Stimulated activated memory B cell treated with anti-CD40 and anti-IgM and Interleukin-4, amounts not matched to agents 10 μg/mL and 1 μg/mL and 100 μg/mL, for 72 hours (primary cell): Measurements from ENCODE around the gene C3orf85.

Experiments
- ATAC-seq: fragments of 150-1000 bp; cut with Tn5 transposase; 2 replicates; pipeline ENCODE4 v1.10.0; 2021
- H3K27ac Mint-ChIP-seq: one replicate; pipeline ENCODE4 v1.8.0; 2022; ENCODE audit warnings: mild to moderate bottlenecking, mixed read lengths
- H3K27me3 Mint-ChIP-seq: one replicate; pipeline ENCODE4 v1.8.0; 2022; ENCODE audit warnings: mixed read lengths
- H3K36me3 Mint-ChIP-seq: one replicate; pipeline ENCODE4 v1.8.0; 2022; ENCODE audit warnings: mixed read lengths
- H3K4me1 Mint-ChIP-seq: one replicate; pipeline ENCODE4 v1.8.0; 2022; ENCODE audit warnings: mixed read lengths
- H3K4me3 Mint-ChIP-seq: one replicate; pipeline ENCODE4 v1.8.0; 2022; ENCODE audit warnings: mild to moderate bottlenecking, moderate library complexity, mixed read lengths
- H3K9me3 Mint-ChIP-seq: one replicate; pipeline ENCODE4 v1.8.0; 2022; ENCODE audit warnings: mixed read lengths

C3orf85 gene, protein sequence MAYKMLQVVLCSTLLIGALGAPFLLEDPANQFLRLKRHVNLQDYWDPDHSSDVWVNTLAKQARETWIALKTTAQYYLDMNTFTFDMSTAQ

DNA sequence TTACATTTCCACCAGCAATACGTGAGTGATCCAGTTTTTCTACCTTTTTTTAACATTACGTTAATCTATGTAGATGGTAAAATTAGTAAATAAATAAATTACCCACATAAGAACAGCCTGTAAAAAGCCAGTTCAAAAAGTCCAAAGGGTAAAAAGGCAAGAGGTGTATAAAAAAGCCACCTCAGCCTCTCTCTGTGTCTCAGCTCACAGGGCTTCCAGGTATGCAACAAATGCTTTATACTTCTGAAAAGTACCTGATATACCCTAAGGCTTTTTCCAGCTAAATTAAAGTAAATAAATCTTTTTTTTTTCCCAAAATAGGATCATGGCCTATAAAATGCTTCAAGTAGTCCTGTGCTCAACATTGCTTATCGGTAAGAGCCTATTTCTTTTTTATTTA is at the start of gene C3orf85:
Gene C3orf85 (plus strand): TSS at position 197 of the 400 bp plus-strand sequence. CDS start 129 bp downstream, at position 326.
- H3K27ac Mint-ChIP-seq, result no peak within 1 kb of the TSS
- peaks cover 3% of the 10 kb centered on the region for H3K9me3 Mint-ChIP-seq
- ATAC-seq, result no peak
- no peaks in the 10 kb centered on the region for H3K27me3 Mint-ChIP-seq
- no peaks in the 10 kb centered on the region for H3K36me3 Mint-ChIP-seq
- H3K4me1 Mint-ChIP-seq, result no peaks in the 10 kb centered on the region
- H3K4me3 Mint-ChIP-seq, result no peak within 1 kb of the TSS

DNA sequence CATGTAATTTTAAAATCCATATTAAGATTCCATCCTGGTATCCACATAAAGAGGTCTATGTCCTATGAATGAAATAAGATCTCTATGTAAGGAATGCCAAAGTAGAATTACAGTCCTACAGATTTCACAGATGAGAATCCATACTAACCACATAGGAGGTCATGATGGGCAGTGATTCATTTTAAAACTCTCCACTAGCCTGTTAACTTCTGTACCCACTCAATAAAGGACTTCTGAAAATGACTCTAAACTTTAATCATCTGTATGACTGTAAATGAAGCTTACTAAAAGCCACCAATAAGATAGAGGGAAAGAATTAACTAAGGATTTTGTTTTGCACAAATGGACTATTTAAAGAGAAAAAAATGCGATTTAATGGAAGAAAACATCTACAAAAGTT is 47.3 kb upstream of the C3orf85 start:
- no peak overlapping the region for H3K4me3 Mint-ChIP-seq
- peaks cover 3% of the 10 kb centered on the region for H3K9me3 Mint-ChIP-seq
- ATAC-seq, result no peak
- H3K27me3 Mint-ChIP-seq, result peaks cover 30% of the 10 kb centered on the region
- H3K4me1 Mint-ChIP-seq, result no peaks in the 10 kb centered on the region
- no peak overlapping the region for H3K27ac Mint-ChIP-seq
- no peaks in the 10 kb centered on the region for H3K36me3 Mint-ChIP-seq

DNA sequence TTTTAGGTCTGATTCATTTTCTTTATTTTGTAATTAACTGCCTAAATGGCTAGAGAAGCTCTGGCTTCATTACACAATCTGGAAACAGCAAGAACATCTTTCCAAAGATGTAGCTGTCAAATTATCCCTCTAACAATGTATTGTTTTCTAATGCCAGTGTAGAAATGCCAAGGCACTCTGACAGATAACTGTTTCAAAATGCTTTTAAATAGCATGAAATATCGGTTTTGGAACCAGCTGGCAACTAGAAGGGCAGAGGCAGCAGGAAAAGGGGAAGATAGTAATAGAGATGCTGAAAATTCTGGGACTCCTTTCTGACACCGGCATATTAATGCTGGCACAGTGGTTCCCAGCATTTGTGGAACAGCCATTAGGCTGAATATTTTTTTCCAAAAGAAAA is 44.7 kb upstream of the C3orf85 start:
- no peaks in the 10 kb centered on the region for H3K36me3 Mint-ChIP-seq
- peaks cover 9% of the 10 kb centered on the region for H3K27me3 Mint-ChIP-seq
- no peaks in the 10 kb centered on the region for H3K4me1 Mint-ChIP-seq
- no peak overlapping the region for H3K4me3 Mint-ChIP-seq
- H3K27ac Mint-ChIP-seq, result no peak overlapping the region
- no peak for ATAC-seq
- no peaks in the 10 kb centered on the region for H3K9me3 Mint-ChIP-seq

DNA sequence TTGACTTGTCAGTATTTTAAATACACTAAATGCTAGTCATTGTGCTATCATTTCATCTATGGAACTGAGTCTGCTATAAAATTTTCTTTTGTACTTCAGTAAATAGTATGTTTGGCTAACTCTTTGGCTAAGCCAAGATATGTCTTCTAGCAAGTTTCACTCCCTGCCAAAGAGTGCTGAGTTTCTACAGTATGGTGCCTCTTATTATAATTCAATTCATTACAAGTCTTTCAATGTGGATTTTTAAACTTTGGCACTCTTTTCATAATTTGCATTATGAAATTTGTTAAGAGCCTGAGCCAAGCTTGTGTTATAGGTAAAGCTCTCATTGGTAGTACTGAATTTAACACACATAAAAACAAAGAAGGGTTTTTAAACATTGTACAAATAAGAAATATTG is 43.0 kb upstream of the C3orf85 start:
- no peaks in the 10 kb centered on the region for H3K9me3 Mint-ChIP-seq
- no peak overlapping the region for H3K27ac Mint-ChIP-seq
- no peaks in the 10 kb centered on the region for H3K36me3 Mint-ChIP-seq
- no peaks in the 10 kb centered on the region for H3K27me3 Mint-ChIP-seq
- ATAC-seq, result no peak
- H3K4me1 Mint-ChIP-seq, result no peaks in the 10 kb centered on the region
- no peak overlapping the region for H3K4me3 Mint-ChIP-seq

DNA sequence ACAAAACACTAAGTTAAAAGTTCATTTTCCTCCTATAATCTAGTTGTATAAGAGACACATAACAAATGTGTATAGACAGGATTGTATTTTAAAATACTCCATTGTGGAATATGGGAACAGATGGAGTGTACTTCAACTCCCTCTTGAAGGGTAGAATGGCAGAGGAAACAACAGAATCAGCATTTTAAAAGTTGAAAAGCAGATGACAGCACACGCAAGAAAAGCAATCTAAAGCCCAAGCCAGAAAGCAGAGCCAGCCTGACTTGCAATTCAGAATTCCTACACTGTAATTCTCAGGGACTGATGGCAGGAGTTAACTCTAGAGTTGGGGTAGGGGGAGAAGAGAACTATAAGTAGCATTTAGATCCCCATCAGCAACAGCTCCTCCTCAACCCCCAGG is 41.4 kb upstream of the C3orf85 start:
- Mint-ChIP-seq H3K27ac (no peak overlapping the region), H3K4me3 (no peak overlapping the region), H3K4me1 (no peaks in the 10 kb centered on the region), H3K36me3 (no peaks in the 10 kb centered on the region), H3K9me3 (no peaks in the 10 kb centered on the region), H3K27me3 (no peaks in the 10 kb centered on the region)
- ATAC-seq, result no peak

DNA sequence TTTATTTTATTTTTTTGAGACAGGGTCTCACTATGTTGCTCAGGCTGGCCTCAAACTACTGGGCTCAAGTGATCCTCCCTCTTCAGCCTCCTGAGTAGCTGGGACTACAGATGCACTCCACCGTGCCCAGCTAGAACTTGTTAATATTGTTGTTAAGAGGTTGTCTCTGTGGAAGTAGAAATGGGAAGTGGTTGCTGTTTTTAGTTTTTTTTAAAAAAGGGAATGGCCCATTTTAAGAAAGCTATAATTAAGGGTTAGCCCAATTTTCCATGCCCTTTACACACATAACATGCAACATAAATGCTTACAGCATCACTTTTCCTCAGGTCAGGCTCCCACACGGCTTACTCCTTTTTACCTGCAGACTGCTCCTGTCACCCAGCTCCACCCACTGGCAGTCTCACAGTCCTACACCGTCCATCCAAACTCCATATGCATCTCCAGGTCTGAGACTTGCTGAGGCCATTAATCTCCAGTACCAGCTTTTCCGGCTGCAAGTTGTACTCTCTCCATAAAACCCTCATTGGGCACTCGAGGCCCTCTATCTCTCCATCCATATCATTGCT is 38.4 kb upstream of the C3orf85 start:
- Mint-ChIP-seq H3K4me1 (no peaks in the 10 kb centered on the region), H3K36me3 (no peaks in the 10 kb centered on the region), H3K27ac (no peak overlapping the region), H3K4me3 (no peak overlapping the region), H3K9me3 (no peaks in the 10 kb centered on the region), H3K27me3 (no peaks in the 10 kb centered on the region)
- no peak for ATAC-seq

DNA sequence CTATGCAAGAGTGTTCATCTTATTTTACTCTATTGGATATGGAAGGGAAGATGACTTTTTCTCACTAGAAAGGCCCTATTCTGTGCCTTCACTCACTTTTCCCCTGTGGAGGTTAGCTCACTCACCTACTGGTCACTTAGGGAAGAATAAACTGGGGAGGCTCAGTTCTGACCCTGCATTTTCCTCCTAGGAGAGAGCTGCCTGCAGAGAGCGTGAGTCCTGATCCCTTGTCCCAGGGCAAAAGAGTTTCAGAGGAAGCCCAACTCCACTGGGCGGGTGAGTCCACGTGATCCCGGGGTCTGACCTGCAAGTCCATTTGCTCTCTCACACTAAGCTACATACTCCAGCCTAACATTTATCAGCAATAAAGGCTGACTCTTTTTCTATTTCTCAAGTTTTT is 26.9 kb upstream of the C3orf85 start:
- Mint-ChIP-seq H3K4me3 (no peak overlapping the region), H3K27me3 (peaks cover 11% of the 10 kb centered on the region), H3K27ac (no peak overlapping the region), H3K4me1 (no peaks in the 10 kb centered on the region), H3K9me3 (no peaks in the 10 kb centered on the region), H3K36me3 (no peaks in the 10 kb centered on the region)
- ATAC-seq, result no peak

DNA sequence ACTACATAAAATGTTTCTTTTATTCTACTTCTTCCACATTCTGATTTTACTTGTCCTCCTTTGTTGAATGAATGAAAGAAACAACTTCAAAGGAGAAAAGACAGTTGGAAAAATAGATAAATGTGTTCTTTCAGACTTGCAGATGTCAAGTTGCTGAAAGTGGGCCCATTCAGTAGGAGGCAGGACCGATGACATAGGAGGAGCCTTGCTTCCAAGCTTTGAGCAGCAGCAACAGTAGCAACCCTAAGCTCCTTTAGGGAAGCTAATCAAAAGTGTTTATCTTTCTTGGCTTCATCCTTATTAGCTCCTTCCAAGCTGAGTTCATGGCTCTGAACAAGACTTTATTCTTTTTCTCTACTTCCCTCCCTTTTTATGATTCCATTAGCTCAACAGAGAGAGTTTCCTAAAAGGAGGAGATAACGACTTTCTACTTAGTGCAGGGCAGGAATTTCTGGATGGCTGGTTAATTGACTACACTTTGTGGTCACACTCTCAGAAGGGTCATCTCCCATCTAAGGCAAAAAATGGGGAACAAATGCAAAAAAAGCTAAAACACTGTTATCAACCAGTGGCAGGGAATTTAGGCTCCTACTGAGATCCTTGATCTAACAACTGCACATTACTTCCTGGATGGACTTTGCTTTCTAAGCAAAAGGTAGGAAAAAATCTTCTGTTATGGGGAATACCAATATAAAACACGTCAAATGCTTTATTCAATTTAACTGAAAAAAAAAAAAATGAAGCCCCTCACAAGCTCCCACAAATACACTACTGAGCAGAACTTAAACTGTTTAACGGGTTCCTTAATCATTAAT is 23.4 kb upstream of the C3orf85 start:
- H3K27me3 Mint-ChIP-seq, result no peaks in the 10 kb centered on the region
- ATAC-seq, result no peak
- no peak overlapping the region for H3K27ac Mint-ChIP-seq
- no peaks in the 10 kb centered on the region for H3K4me1 Mint-ChIP-seq
- H3K9me3 Mint-ChIP-seq, result no peaks in the 10 kb centered on the region
- H3K4me3 Mint-ChIP-seq, result no peak overlapping the region
- H3K36me3 Mint-ChIP-seq, result no peaks in the 10 kb centered on the region

DNA sequence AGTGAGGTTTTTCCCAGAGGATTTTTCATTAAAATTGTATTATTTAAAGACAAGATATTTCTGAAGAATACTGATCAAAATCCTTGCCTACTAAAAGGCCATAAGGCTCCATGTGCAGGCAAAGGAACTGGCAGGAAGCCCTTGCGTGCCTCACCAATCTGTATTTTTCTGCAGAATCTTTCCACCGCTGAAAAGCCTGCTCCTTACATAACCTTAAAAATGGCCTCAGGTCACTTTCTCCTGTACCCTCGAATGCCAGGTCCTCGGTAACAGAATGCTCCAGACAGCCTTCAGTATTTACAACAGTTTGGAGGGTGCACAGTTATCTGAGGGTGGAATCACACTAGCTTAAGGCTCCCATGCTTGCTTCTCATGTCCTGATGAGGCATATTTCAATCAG is 21.8 kb upstream of the C3orf85 start:
- no peak for ATAC-seq
- Mint-ChIP-seq H3K36me3 (no peaks in the 10 kb centered on the region), H3K4me1 (no peaks in the 10 kb centered on the region), H3K4me3 (no peak overlapping the region), H3K9me3 (no peaks in the 10 kb centered on the region), H3K27me3 (no peaks in the 10 kb centered on the region), H3K27ac (no peak overlapping the region)

DNA sequence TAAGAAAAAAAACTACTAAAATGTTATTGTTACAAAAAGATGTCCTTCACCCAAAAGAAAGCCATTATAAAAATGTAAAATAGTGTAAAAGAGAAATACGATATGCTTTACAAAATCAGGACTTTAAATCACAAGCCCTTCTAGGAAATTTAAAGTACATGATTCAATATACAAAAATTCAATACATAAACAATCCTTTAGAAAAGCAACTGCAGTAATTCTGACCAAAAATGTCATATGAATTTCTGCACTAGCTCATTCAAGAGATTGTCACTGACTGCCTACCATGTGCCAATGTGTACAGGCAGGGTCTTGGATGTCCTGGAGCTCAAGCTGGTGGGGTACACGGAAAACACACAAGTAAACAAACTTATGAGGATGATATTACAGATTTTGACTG is 21.1 kb upstream of the C3orf85 start:
- Mint-ChIP-seq H3K36me3 (no peaks in the 10 kb centered on the region), H3K27me3 (no peaks in the 10 kb centered on the region), H3K4me1 (no peaks in the 10 kb centered on the region), H3K4me3 (no peak overlapping the region), H3K27ac (no peak overlapping the region), H3K9me3 (no peaks in the 10 kb centered on the region)
- no peak for ATAC-seq

DNA sequence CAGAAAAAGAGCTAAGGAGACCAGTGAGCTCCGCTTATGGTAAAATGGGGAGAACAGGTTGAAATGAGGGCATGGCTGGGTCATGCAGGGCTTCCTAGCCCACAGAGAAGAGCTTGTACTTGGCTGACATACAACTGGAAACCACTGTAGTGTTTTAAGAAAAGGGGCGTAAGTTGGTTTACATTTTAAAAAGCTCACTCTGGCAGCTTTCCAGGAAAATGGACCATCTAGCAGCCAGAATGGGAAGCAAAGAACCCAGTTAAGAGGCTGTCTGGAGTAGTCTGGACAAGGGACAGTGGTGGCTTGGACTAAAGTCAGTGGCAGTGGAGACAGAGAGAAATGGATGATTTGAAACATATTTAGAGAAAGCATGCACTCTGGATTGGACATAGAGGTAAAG is 20.5 kb upstream of the C3orf85 start:
- H3K9me3 Mint-ChIP-seq, result no peaks in the 10 kb centered on the region
- H3K4me1 Mint-ChIP-seq, result no peaks in the 10 kb centered on the region
- peak; percentile 18 for ATAC-seq
- no peak overlapping the region for H3K27ac Mint-ChIP-seq
- H3K36me3 Mint-ChIP-seq, result no peaks in the 10 kb centered on the region
- H3K27me3 Mint-ChIP-seq, result no peaks in the 10 kb centered on the region
- H3K4me3 Mint-ChIP-seq, result no peak overlapping the region

DNA sequence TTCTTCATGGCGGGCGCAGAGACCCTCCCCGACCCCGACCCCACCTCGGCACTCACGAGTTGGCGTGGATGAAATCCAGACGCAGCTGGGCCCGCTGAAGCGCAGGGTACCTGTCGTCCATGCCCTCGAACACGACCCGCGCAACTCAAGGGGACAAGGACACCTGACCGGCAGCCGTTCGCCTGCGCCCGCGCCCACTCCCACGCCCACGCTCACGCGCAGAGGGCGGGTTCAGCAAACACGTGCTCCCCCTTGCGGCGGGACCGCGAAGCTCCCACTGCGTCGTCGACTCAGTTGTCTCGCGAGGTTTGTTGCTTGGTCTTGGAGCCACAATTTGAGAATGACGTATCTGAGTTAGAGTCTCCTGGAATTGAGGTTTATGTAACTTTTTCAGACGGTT is 18.6 kb upstream of the C3orf85 start, which contains the start of gene MORC1:
Gene MORC1 (minus strand): TSS at position 196 of the 400 bp plus-strand sequence. CDS start 75 bp downstream, at position 121.
- Mint-ChIP-seq H3K4me1 (no peaks in the 10 kb centered on the region), H3K27ac (no peak within 1 kb of the TSS), H3K4me3 (no peak within 1 kb of the TSS), H3K27me3 (no peaks in the 10 kb centered on the region), H3K9me3 (peaks cover 3% of the 10 kb centered on the region), H3K36me3 (no peaks in the 10 kb centered on the region)
- ATAC-seq, result no peak

DNA sequence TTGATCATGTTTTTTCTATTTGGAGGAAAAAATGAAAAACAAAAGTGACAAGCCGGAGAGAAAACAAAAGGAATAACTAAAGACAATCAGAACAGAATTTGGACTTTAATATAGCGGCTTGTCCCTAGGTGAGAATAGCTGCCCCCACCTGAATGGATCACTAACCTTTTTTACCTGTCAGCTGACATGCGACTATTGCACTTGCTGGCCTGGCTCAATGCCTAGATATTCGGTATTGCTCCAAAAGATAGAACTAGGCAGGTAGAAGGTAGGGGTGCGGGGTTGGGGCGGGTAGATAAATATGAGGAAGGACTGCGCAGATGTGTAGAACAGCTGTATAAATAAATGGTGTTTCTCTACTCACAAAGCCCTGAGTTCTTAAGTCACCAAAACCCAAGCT is 17.9 kb upstream of the C3orf85 start:
- Mint-ChIP-seq H3K4me3 (no peak overlapping the region), H3K27ac (no peak overlapping the region), H3K4me1 (no peaks in the 10 kb centered on the region), H3K9me3 (peaks cover 3% of the 10 kb centered on the region), H3K27me3 (no peaks in the 10 kb centered on the region), H3K36me3 (no peaks in the 10 kb centered on the region)
- no peak for ATAC-seq

DNA sequence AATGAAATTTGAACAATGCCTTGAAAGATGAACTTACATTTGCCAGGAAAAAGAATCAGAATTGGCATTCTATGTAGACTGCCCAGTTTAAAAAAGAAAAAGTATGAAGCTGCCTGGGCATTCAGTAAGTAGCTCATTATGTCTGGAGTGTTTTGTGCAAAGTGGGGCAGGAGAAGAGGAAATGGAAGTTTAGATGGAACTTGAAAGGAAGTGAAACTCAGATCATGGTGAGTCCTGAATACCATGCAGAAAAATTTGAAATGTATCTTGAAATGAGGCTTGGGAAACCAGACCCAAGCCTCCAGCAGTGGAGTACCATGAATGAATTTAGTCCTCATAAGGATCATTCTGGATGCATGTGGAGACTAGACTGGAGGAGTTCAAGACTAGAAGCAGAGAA is 13.8 kb upstream of the C3orf85 start:
- Mint-ChIP-seq H3K4me3 (no peak overlapping the region), H3K4me1 (no peaks in the 10 kb centered on the region), H3K36me3 (no peaks in the 10 kb centered on the region), H3K27ac (no peak overlapping the region), H3K27me3 (no peaks in the 10 kb centered on the region), H3K9me3 (peaks cover 3% of the 10 kb centered on the region)
- ATAC-seq, result peak; percentile 20

DNA sequence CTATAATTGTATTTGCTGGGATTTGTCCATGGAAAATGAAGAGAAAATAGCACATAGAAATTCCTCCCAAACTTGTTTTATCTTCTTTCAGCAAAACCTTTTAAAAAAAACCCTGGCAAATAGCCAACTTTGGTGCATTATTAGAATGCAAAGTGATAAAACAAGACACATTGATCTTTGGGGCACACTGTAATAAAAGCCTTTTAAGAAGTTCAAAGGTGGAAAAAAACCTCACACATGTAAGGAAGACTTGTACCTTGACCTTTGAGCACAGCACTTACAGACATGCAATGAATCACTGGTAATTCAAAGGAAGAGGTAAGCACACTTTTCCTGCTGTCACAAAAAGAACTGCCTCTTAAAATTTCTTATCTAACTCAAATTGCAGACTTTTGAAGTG is 10.6 kb upstream of the C3orf85 start:
- Mint-ChIP-seq H3K27ac (no peak overlapping the region), H3K27me3 (no peaks in the 10 kb centered on the region), H3K36me3 (no peaks in the 10 kb centered on the region), H3K4me1 (no peaks in the 10 kb centered on the region), H3K9me3 (peaks cover 5% of the 10 kb centered on the region), H3K4me3 (no peak overlapping the region)
- ATAC-seq, result no peak

DNA sequence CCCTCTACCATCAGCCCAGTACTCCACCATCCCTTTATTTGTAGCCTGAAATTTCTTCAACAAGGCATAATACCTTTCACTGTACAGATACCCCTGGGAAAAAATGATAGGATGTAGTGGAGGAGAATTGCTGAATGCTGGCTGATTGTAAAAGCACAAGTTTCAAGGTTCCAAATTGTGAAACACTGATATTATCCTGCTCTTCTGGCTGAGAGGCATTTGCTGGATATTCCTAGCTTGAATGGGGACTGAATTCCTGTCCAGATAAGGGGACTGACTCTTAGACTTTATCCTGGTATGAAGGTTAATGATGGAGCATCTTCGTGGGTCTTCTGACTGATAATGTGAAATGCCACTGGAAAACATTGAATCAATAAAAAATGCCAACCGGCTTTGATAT is 9.0 kb upstream of the C3orf85 start:
- no peaks in the 10 kb centered on the region for H3K4me1 Mint-ChIP-seq
- H3K4me3 Mint-ChIP-seq, result no peak overlapping the region
- no peak for ATAC-seq
- no peak overlapping the region for H3K27ac Mint-ChIP-seq
- H3K9me3 Mint-ChIP-seq, result peaks cover 3% of the 10 kb centered on the region
- no peaks in the 10 kb centered on the region for H3K36me3 Mint-ChIP-seq
- H3K27me3 Mint-ChIP-seq, result no peaks in the 10 kb centered on the region
